Upper lobe of left lung (tissue), 4 donors: ENCODE measurements around the gene FAM118B.

Source experiments
- CTCF ChIP-seq, 6 experiments: fragments of 450-650 bp in 4 of 6; fragments of 200-600 bp in 2 of 6; sonication (generic) in 2 of 6; IDR thresholded peaks; one replicate each; pipeline ENCODE4 v1.5.1; 2016 to 2019; ENCODE audit warnings: antibody characterized with exemption in 6 of 6
- EP300 ChIP-seq, 4 donors: sonication (generic); formaldehyde crosslinking; IDR thresholded peaks; one replicate each; pipeline ENCODE4 v1.5.1; 2017; ENCODE audit warnings: antibody characterized with exemption in 4 of 4, control low read depth in 2 of 4
- POLR2A ChIP-seq, 4 donors: fragments of 450-650 bp; IDR thresholded peaks; one replicate each; pipeline ENCODE4 v1.5.1; 2016 to 2017; ENCODE audit warnings: antibody characterized with exemption in 4 of 4, mild to moderate bottlenecking in 2 of 4
- POLR2AphosphoS5 ChIP-seq, 2 donors: sonication (generic); formaldehyde crosslinking; IDR thresholded peaks; one replicate each; pipeline ENCODE4 v1.5.1; 2017; ENCODE audit warnings: antibody characterized with exemption in 2 of 2

- TF ChIP-seq CTCF (IDR thresholded peaks at IDR 0.05) (no peak), POLR2AphosphoS5 (IDR thresholded peaks at IDR 0.05) (no peak), POLR2A (IDR thresholded peaks at IDR 0.05) (no peak), EP300 (IDR thresholded peaks at IDR 0.05) (no peak)
Measured at GRCh38 chr11:126192361-126192760, 19.2 kb upstream of the FAM118B start.
